Upper lobe of left lung (tissue), 4 donors: ENCODE data around the gene SLC9A8.

ENCODE experiments used
- CTCF ChIP-seq, 6 experiments: fragments of 450-650 bp in 4 of 6; fragments of 200-600 bp in 2 of 6; sonication (generic) in 2 of 6; IDR thresholded peaks; one replicate each; pipeline ENCODE4 v1.5.1; 2016 to 2019; ENCODE audit warnings: antibody characterized with exemption in 6 of 6
- EP300 ChIP-seq, 4 donors: sonication (generic); formaldehyde crosslinking; IDR thresholded peaks; one replicate each; pipeline ENCODE4 v1.5.1; 2017; ENCODE audit warnings: antibody characterized with exemption in 4 of 4, control low read depth in 2 of 4
- POLR2A ChIP-seq, 4 donors: fragments of 450-650 bp; IDR thresholded peaks; one replicate each; pipeline ENCODE4 v1.5.1; 2016 to 2017; ENCODE audit warnings: antibody characterized with exemption in 4 of 4, mild to moderate bottlenecking in 2 of 4
- POLR2AphosphoS5 ChIP-seq, 2 donors: sonication (generic); formaldehyde crosslinking; IDR thresholded peaks; one replicate each; pipeline ENCODE4 v1.5.1; 2017; ENCODE audit warnings: antibody characterized with exemption in 2 of 2

DNA sequence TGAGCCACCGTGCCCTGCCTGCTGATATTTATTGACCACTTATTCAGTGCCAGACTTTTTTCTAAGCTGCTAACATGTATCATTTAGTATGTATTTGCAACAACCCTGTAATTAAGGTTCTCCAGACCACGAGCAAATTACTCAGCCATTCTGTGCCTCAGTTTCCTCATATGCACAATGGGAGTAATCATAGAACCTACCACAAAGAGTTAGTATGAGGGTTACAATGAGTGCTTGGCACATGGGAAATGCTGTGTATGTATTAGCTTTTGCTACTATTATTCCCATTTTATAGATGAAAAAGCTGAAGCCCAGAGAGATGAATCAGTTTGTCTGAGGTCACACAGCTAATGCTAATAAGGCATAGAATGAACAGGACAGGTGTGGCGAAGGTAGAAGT is 20.0 kb upstream of the SLC9A8 start:
- TF ChIP-seq CTCF (IDR thresholded peaks at IDR 0.05) (no peak), EP300 (IDR thresholded peaks at IDR 0.05) (no peak), POLR2AphosphoS5 (IDR thresholded peaks at IDR 0.05) (no peak), POLR2A (IDR thresholded peaks at IDR 0.05) (no peak)
